GM18520 (cell line): ENCODE measurements around the gene PALLD.

Experiments
- ATAC-seq: cut with Tn5 transposase; IDR thresholded peaks from one replicate; pipeline ENCODE4 v1.9.1; 2021; ENCODE audit not compliant: unreplicated experiment

Gene PALLD

DNA sequence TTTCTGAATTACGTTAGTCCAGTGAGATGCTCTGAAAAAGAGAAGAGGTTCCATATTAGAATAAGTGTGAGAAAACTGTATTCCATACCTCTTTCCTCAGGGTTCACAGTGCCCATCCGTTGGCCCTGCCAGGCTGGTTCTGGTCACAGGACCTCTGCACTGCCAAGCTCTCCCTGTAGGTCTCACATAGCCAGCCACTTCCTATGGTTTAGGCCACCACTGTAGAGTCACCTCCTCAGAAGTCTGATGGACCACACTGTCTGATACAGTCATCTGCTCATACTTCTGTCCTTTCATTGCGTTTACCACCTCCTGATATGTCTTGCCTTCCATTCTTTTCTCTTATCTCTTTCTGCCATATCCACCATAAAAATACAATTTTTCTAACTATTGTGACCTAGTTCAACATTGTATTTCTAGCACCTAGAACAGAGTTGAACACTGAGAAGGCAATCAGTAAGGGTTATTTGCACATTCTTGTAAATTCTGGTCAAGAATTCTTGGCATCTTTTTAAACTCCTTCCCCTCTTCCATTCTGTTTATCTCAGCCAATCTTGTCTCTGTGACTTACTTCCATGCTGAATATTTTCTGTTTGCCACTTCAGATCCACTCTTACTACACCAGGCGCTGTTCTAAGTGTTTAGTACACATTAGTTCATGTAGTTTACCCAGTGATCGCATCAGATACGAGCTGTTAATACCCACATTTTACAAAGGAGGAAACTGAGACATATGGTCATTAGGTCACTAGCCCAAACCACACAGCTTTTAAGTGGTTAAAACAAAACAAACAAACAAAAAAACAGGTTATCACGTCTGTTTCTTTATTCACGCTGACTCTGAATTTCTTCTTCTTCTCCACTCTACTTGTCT is 387.6 kb downstream of the PALLD start:
- ATAC-seq = no peak

DNA sequence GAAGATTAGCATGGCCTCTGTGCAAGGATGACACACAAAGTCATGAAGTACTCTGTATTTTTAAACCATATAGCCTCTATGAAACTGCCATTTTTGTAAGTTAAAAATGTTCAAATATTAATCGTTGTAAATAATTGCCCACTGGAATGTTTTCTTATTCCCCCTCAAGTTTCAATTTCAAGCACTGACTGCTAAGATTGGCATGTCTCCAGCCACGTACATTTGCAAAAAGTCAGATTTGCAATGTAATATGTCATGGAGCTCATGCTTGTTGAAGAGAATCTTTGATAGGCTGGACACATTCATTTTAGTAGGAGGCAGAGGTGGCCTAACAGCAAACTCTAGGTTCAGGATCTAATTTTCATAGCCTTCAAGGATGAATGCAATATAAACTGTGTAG is 388.5 kb downstream of the PALLD start:
- no peak for ATAC-seq

DNA sequence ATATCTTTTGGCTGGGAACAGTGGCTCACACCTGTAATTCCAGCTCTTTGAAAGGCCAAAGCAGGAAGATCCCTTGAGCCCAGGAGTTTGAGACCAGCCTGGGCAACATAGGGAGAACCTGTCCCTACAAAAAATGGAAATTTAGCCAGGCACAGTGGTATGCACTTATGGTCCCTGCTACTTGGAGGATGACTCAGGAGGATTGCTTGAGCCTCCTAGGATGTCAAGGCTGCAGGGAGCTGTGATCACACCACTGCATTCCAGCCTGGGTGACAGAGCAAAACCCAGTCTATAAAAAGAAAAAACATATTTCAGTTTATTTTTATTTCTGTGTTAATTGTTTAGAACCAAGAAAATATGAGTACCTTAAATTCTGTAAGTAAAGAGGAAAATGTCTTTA is 389.5 kb downstream of the PALLD start:
- ATAC-seq = no peak

DNA sequence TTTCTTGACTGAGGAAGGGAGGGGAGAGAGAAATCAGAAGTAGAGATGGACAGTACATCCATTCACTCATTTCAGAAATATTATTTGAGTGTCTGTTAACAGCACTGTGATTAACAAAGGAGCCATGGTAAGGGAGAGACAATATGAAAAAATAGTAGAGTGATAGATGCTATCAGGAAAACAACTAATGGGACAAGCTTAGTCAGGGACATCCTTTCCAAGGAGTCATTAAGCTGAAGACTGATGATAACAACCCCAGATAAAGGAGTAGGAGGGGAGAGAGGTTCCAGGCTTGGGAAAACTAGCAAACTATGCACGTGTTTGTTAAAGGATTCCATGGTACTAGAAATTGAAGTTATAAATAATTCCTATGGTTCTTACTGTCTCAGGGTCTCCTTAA is 391.0 kb downstream of the PALLD start:
- no peak for ATAC-seq

DNA sequence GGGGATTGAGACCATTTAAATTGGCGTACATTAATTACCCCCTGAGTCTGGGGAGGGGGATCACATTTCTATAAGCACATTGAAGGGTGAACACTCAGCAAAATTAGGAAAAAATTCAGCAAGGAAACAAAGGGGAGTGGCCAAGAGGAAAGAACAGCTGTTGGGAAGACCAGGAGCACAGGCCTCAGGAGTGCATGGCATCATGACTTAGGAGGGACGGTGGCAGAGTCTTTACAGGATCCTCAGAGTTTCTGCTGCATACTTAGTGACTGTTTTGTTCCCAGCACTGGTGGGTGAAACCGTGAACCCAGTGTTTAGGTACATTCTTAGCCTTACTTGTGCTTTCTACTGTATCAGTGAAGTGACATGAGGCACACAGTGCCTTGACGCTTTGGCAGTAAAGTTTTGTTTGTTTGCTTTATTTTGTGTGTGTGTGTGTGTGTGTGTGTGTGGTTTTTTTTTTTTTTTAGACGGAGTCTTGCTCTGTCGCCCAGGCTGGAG is 391.9 kb downstream of the PALLD start:
- ATAC-seq = no peak

DNA sequence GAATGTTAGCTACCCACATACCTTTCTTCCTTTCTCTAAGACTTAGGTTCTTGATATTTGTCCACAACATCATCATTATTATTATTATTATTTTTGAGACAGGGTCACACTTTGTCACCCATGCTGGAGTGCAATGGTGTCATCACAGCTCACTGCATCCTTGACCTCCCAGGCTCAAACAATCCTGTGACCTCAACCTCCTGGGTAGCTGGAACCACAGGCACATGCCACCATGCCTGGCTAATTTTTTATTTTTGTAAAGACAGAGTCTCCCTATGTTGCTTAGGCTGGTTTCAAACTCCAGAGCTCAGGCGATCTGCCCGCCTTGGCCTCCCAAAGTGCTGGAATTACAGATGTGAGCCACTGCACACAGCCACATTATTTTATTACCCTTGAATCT is 394.2 kb downstream of the PALLD start:
- ATAC-seq = no peak

DNA sequence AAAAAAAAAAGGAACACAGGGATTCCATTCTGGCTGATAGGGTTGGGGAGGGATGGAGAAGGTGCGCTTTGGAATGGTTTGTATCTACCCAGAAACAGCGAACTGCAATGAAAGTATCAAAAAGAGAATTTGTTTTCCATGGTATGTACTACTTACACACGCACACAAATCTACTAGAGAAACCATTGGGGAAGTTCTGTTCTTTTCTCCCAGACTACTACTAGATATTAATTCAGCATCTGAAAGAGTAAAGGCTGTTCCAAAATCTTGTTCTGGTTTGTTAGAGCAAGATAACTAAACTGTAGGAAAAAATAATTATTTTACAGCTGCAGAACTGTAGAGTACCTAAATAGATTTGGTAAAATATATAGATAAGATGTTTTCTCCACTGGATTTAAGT is 394.8 kb downstream of the PALLD start:
- no peak for ATAC-seq

DNA sequence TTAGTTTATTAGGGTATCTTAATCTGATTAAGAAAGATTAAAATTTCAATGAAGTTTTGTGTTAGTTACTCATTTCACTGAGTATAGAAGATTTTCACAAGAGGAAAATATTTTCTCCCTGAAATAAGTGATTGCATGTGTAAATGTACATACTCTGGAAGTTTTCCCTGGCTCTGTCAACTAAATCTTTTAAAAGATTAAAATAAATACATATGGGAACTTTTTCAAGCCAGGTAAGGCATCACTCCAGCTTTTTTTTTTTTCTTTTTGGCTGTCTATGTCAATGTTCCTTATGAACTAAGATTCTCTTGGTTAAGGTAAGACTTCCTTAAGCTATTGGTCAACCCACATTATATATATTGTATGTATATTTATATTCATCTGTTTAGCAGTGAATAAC is 395.6 kb downstream of the PALLD start:
- ATAC-seq = no peak

DNA sequence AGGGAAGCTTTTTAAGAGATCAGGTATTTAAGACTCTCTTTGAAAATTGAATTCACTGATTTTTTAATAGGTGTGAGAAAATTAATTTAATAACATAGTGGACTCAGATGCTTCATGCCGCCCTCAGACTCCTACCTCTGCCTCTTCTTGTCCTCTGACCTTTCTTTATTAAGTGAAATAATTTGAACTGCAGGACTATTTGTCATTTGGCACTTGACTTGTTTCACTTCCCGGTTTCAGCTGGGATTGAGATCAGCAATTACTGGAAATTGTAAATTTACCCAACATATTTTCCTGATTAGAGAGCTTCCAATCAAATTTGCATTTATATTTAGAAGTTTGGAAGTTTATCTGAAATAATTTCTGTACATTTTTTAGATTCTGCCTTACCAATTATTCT is 396.4 kb downstream of the PALLD start:
- ATAC-seq = no peak

DNA sequence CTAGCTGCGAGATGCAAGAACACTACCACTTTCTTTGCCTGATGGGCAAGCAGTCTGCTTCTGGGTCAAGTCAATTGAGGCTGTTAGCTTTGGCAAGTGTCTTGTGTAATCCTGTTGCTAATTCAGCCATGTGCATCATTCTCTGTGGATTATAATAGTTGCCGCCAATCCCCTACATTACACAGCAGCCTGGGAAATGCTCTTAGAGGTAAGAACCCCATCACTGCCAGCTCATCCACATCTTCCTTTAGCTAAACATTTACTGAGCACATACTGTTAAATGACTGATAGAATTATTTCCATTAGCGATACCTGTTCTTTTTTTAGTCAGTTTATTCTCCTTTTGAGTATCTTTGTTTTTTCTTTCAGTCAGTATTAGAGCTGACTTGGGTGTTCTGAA is 397.0 kb downstream of the PALLD start:
- ATAC-seq = no peak

DNA sequence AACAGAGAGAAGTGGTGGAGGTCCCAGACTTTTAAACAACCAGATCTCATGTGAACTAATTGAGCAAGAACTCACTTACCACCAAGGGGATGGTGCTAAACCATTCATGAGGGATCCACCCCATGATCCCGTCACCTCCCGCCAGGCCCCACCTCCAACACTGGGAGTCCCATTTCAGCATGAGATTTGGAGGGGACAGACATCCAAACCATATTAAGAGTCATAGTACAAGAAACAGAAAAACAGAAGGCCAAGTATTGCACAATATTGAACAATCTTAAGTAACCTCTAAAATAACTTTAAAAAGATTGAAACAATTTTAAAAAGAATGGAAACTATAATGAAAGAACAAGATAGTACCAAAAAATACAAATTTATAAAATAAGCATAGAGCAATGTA is 403.2 kb downstream of the PALLD start:
- ATAC-seq = no peak

DNA sequence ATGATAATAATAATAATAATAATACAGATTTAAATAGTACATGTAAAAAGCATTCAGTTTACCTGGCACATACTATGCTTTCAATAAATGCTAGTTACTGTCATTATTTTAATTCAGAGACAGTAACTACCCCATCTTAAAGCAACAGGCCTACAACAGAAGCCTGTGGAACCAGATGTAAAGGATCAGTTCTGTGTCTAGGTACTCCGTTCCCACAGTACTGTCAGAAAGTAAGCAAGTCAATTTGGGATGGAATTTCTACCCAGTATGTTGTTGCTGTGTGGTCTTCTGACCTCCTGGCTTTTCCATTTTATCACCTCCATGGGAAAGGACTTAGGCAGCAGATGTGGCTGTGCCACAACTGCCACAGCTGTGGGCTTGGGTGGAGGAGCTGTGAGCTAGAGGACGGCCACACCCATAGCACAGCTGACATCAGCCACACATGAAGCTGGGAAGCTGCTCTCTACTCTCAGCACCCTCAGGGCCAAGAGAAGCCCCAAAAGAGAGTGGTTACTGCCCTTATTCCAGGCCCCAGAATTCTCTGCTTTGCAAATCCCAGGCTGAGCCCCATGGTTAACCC is 410.4 kb downstream of the PALLD start:
- ATAC-seq = no peak

DNA sequence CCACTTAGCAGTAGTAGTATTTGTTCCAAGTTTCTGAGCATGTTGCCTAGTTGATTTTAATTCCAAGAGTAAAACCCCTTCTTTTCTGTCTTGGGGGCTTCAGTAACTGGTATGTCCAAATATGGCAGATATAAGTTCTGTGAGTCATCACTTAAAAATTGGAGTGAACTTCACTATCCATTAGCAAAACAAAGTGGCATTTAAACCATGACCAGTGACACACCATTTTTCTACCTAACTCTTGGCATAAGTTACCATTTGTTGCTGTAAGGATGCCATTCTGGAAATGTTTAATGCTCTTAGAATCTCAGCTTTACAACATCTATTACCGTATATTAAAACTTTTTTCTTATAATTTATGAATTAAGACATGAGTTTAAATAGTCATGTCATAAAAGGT is 411.2 kb downstream of the PALLD start:
- no peak for ATAC-seq

DNA sequence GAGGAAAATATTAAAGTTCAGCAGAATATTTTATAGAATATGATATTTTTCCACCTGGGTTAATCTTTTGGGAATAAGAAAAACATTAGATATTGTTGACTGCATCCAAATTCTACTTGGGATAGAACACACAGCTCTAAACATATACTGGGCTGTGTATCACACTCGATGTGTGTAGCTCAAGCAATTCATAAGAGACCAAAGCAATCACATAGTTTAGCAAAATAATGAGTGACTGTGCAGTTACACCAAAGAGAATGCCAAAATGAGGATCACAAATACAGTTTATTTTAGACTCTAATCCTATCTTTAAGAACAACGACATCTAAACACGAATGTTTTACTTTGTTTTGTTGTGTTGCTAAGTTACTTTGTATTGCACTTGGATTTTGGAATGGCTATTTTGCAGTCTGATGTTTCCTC is 412.0 kb downstream of the PALLD start:
- ATAC-seq = no peak

DNA sequence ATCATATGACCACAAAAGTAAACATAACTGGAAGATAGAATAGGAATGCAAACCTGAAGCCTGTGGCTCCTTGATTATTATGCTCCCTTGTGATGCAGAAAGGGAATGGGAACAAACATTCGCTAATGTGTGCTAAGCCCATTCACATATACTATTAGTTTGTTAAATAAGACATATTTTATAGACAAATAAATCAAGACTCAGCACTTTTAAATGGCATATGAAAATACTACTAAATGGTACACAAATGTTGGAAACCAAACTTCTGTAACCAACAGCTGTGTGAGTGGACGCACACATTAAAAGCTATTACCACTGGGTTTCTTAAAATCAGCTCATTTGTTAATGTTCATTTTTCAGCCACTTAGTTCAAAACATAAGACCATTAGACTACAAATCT is 417.2 kb downstream of the PALLD start:
- ATAC-seq = no peak

DNA sequence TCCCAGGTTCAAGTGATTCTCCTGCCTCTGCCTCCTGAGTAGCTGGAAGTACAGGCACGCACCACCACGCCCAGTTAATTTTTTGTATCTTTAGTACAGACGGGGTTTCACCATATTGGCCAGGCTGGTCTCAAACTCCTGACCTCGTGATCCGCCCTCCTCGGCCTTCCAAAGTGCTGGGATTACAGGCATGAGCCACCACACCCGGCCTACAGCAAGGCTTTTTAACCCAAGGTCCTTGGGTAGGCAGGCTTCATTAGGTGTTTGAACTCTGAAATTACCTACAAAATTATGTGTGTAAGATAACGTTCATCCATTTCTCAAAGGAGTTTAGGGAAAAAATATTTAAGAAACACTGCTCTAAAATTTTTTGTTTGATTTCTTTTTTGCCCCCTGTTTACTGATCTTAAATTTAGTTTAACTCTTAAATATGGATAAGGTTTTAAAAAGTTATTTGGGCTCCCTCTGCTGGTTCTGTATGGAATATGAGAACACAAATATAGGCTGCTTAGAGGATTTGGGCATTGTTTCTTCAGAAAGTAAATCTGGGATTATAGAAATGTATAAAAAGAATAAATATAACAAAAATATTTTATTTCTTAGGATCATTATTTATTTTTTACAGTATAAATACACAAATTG is 420.4 kb downstream of the PALLD start:
- ATAC-seq = no peak

DNA sequence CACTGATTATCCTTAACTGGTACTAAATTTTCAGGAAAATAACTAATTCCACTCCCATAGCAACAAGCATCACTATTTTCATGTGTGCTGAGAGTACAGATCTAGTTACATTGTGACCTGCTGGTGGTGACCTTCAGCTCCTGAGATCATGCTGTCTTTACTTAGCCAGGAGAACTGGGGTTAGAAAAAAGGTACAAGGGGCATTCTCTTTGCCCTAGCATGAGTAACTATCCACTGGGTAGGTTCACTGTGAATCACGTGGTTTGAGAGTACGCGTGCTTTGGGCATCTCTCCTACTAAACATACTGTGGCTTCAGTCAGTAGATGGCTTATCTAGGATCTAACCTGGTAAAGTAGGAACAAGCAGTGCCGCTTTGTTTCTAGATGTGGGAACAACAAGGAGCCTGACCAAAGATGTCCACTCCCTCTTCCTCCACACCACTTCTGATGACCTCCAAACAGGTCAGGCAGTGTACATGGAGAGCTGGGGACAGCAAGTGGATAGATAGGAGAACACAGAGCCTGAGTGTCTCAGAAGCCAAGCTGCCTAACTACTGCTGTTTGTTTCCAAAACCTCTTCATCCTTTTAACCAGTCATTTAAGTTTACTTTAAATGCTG is 423.0 kb downstream of the PALLD start:
- ATAC-seq = no peak

DNA sequence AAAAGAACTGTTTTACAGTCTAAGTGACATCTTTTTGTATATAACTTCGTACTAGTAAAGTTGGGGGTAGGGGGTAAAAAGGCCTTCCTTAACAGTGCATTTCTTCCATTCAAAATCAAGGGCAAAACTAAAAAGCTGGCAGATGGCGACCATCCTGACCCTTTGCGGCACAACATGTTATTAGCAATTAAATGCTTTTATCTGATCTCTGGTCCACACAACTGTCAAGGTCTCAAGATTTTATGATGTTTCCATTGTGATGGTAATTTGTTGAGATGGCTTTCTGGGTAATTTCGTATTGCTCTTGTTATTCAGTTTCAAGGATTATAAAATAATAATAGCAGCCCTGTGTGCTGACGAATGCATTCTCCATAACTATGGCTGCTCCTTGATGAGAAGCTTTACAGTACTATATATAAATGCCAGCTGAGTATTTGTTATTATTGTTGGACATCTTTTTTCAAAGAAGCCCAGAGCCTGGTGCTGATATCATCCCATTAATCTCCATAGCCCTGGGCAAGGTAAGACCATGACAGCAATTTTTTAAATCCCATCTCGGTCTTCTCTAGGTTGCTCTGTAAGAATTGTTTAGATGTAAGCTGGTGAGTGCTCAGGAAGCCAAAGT is 423.7 kb downstream of the PALLD start:
- ATAC-seq = no peak

DNA sequence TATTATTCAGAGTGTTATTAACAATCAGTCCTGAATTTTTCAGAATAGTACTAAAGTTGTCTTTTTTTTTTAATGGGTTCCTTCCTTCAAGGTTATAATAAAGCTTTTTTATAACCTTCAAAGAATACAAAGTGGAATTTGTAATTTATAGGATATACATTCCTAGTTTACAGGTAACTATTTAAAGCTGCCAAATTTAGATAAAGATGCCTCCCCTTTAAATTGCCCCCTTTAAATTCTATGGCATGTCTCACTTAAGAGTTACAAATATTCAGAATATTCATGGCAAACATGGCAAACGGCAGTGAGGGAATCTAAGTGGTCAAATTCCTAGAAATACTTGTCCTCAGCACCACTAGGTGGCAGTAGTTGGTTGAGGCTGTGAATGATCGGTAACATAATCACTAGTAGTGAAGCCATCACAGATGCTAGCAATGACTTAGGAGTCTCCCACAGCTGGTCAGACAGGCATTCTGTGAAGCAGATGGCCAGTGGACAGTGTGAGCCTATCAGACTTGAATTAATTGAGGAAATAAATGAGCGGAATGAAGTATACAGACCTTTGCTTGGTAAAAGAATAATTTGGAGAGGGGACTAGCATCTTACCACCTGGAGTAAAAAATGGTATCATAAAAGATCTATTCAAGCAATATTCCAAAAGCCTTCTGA is 426.8 kb downstream of the PALLD start:
- peak; percentile 61 for ATAC-seq

DNA sequence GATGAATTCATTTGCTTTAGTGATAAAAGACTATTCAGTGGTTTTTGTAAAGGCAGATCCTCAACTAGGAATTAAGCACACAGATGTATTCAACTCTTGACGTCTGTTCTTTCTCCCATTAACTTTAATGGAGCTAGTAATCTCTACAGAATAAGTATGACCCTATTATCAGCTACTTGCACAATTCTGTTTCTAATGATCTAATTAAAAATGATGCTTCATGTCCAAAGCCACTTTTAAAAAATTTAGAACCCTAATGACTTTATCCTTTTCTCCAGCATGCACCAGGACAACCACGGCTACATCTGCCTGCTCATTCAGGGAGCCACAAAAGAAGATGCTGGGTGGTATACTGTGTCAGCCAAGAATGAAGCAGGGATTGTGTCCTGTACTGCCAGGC is 427.8 kb downstream of the PALLD start:
- no peak for ATAC-seq
